Duodenal mucosa (tissue), 2 donors: ENCODE data around the gene PCTP.

ENCODE experiments used
- H3K27ac ChIP-seq: one replicate; pipeline ENCODE4 v1.7.0; 2013; ENCODE audit warnings: low read depth, low read length
- H3K27me3 ChIP-seq, 2 donors: one replicate each; pipeline ENCODE4 v1.7.0; 2013; ENCODE audit warnings: low read length in 2 of 2, control low read depth in 1 of 2; ENCODE audit not compliant: insufficient read depth in 2 of 2, control insufficient read depth in 1 of 2
- H3K36me3 ChIP-seq, 2 donors: one replicate each; pipeline ENCODE4 v1.7.0; 2013; ENCODE audit warnings: low read length in 2 of 2, control low read depth in 1 of 2; ENCODE audit not compliant: insufficient read depth in 2 of 2, control insufficient read depth in 1 of 2
- H3K4me1 ChIP-seq, 2 donors: one replicate each; pipeline ENCODE4 v1.7.0; 2013; ENCODE audit warnings: low read length in 2 of 2, control low read depth in 1 of 2; ENCODE audit not compliant: insufficient read depth in 2 of 2, control insufficient read depth in 1 of 2
- H3K4me3 ChIP-seq, 2 donors: one replicate each; pipeline ENCODE4 v1.7.0; 2013; ENCODE audit warnings: low read length in 2 of 2, low read depth in 1 of 2
- H3K9ac ChIP-seq, 2 donors: one replicate each; pipeline ENCODE4 v1.7.0; 2013; ENCODE audit warnings: low read length in 2 of 2, low read depth in 1 of 2
- H3K9me3 ChIP-seq, 2 donors: one replicate each; pipeline ENCODE4 v1.7.0; 2013; ENCODE audit warnings: low read length in 2 of 2, control low read depth in 1 of 2; ENCODE audit not compliant: control insufficient read depth in 1 of 2

Gene PCTP

GRCh38 chr17:55750750-55751657 is at the start of gene PCTP:
Gene PCTP (plus strand): TSS chr17:55751051. CDS start chr17:55751104, 53 bp downstream.
- H3K27me3 ChIP-seq, result no peaks in the 10 kb centered on the region
- no peaks in the 10 kb centered on the region for H3K9me3 ChIP-seq
- peak within 1 kb of the TSS; percentile 65 for H3K27ac ChIP-seq
- peaks cover 5 to 10% of the 10 kb centered on the region in 2 donors for H3K4me1 ChIP-seq
- H3K4me3 ChIP-seq, result peak within 1 kb of the TSS; percentile 85 to 90
- H3K9ac ChIP-seq, result peak within 1 kb of the TSS; percentile 56 to 60
- peaks cover 0 to 4% of the 10 kb centered on the region in 2 donors for H3K36me3 ChIP-seq

- H3K27ac ChIP-seq, result no peak overlapping the region
- no peaks in the 10 kb centered on the region for H3K4me1 ChIP-seq
- H3K36me3 ChIP-seq, result no peaks in the 10 kb centered on the region
- H3K9me3 ChIP-seq, result no peaks in the 10 kb centered on the region
- no peaks in the 10 kb centered on the region for H3K27me3 ChIP-seq
- H3K9ac ChIP-seq, result no peak overlapping the region
- H3K4me3 ChIP-seq, result no peak overlapping the region
These were observed 48.7 kb upstream of the PCTP start for GRCh38 chr17:55702150-55702549.

DNA sequence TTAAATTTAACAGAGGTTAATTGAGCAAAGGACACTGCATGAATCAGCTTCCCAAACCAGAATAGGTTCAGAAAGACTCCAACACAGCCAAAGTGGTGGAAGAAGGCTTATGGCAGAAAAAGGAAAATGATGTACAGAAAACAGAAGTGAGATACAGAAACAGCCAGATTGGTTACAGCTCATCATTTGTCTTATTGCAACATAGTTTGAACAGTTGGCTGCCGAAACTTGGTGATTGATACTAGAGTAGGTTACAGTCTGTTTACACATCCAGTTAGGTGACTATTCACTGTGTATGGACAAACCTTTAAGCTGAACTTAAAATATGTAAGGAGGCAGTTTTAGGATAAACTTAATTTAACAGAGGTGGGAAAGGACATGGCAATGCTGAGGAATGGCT is 46.5 kb upstream of the PCTP start:
- Histone ChIP-seq H3K27ac (no peak overlapping the region), H3K9me3 (no peaks in the 10 kb centered on the region), H3K27me3 (no peaks in the 10 kb centered on the region), H3K4me1 (no peaks in the 10 kb centered on the region), H3K9ac (no peak overlapping the region), H3K36me3 (no peaks in the 10 kb centered on the region), H3K4me3 (no peak overlapping the region)

GRCh38 chr17:55705847-55706246 is 45.0 kb upstream of the PCTP start:
- no peak overlapping the region for H3K27ac ChIP-seq
- H3K9me3 ChIP-seq, result no peaks in the 10 kb centered on the region
- H3K27me3 ChIP-seq, result no peaks in the 10 kb centered on the region
- H3K4me3 ChIP-seq, result no peak overlapping the region
- H3K9ac ChIP-seq, result no peak overlapping the region
- H3K4me1 ChIP-seq, result no peaks in the 10 kb centered on the region
- H3K36me3 ChIP-seq, result no peaks in the 10 kb centered on the region

- Histone ChIP-seq H3K27me3 (no peaks in the 10 kb centered on the region), H3K4me3 (no peak overlapping the region), H3K27ac (no peak overlapping the region), H3K4me1 (no peaks in the 10 kb centered on the region), H3K9ac (no peak overlapping the region), H3K9me3 (no peaks in the 10 kb centered on the region), H3K36me3 (no peaks in the 10 kb centered on the region)
These were observed 43.8 kb upstream of the PCTP start for GRCh38 chr17:55706808-55707773.

GRCh38 chr17:55708175-55708974 is 42.5 kb upstream of the PCTP start:
- Histone ChIP-seq H3K27ac (no peak overlapping the region), H3K4me1 (no peaks in the 10 kb centered on the region), H3K9me3 (no peaks in the 10 kb centered on the region), H3K4me3 (no peak overlapping the region), H3K27me3 (no peaks in the 10 kb centered on the region), H3K36me3 (no peaks in the 10 kb centered on the region), H3K9ac (no peak overlapping the region)

DNA sequence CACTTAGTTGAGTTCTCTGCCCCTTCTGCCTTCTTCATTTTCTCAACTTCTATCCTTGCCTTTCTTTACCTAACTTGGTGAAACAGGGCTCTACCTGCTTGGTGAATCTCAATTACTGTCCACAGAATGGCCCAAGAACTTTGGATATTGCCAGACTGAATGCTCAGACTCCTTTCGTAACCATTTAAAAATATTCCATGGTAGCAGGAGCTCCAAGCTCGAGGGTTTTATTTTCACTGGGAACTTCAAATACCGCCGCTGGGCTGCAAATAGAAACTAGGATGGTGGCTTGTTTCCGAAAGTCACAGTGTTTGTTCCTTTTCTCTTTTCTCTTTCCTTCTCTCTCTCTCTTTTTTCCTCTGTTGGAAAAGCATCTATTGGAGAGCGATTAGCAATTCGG is 41.4 kb upstream of the PCTP start:
- H3K36me3 ChIP-seq, result no peaks in the 10 kb centered on the region
- no peaks in the 10 kb centered on the region for H3K27me3 ChIP-seq
- no peak overlapping the region for H3K4me3 ChIP-seq
- H3K4me1 ChIP-seq, result no peaks in the 10 kb centered on the region
- no peak overlapping the region for H3K9ac ChIP-seq
- no peak overlapping the region for H3K27ac ChIP-seq
- H3K9me3 ChIP-seq, result no peaks in the 10 kb centered on the region

GRCh38 chr17:55709984-55710383 is 40.9 kb upstream of the PCTP start:
- no peaks in the 10 kb centered on the region for H3K36me3 ChIP-seq
- no peak overlapping the region for H3K27ac ChIP-seq
- H3K9me3 ChIP-seq, result no peaks in the 10 kb centered on the region
- H3K4me3 ChIP-seq, result no peak overlapping the region
- no peaks in the 10 kb centered on the region for H3K4me1 ChIP-seq
- no peaks in the 10 kb centered on the region for H3K27me3 ChIP-seq
- no peak overlapping the region for H3K9ac ChIP-seq

- no peaks in the 10 kb centered on the region for H3K4me1 ChIP-seq
- no peaks in the 10 kb centered on the region for H3K9me3 ChIP-seq
- H3K36me3 ChIP-seq, result no peaks in the 10 kb centered on the region
- no peak overlapping the region for H3K9ac ChIP-seq
- no peak overlapping the region for H3K27ac ChIP-seq
- H3K4me3 ChIP-seq, result no peak overlapping the region
- no peaks in the 10 kb centered on the region for H3K27me3 ChIP-seq
These were observed 40.4 kb upstream of the PCTP start for GRCh38 chr17:55710410-55710809.
